Gastroesophageal sphincter (tissue), 3 donors: ENCODE measurements around the gene SHBG.

Experiments
- EP300 ChIP-seq: sonication (generic); formaldehyde crosslinking; IDR thresholded peaks from one replicate; pipeline ENCODE4 v1.6.1; 2017; ENCODE audit warnings: antibody characterized with exemption, mild to moderate bottlenecking
- POLR2A ChIP-seq, 2 donors: fragments of 450-650 bp; IDR thresholded peaks; one replicate each; pipeline ENCODE4 v1.6.1; 2017; ENCODE audit warnings: antibody characterized with exemption in 2 of 2, mild to moderate bottlenecking in 2 of 2, moderate library complexity in 1 of 2
- POLR2AphosphoS5 ChIP-seq: sonication (generic); formaldehyde crosslinking; IDR thresholded peaks from one replicate; pipeline ENCODE4 v1.6.1; 2017; ENCODE audit warnings: antibody characterized with exemption
- TF ChIP-seq, protein P1 (sequence below), 4 experiments: fragments of 200-600 bp in 2 of 4; fragments of 450-650 bp in 2 of 4; sonication (generic) in 1 of 4; IDR thresholded peaks; one replicate each; pipeline ENCODE4 v1.5.1; 2017 to 2019; ENCODE audit warnings: antibody characterized with exemption in 4 of 4, mild to moderate bottlenecking in 2 of 4, moderate library complexity in 2 of 4

- TF ChIP-seq POLR2AphosphoS5, result no peak
- TF ChIP-seq, protein P1, sequence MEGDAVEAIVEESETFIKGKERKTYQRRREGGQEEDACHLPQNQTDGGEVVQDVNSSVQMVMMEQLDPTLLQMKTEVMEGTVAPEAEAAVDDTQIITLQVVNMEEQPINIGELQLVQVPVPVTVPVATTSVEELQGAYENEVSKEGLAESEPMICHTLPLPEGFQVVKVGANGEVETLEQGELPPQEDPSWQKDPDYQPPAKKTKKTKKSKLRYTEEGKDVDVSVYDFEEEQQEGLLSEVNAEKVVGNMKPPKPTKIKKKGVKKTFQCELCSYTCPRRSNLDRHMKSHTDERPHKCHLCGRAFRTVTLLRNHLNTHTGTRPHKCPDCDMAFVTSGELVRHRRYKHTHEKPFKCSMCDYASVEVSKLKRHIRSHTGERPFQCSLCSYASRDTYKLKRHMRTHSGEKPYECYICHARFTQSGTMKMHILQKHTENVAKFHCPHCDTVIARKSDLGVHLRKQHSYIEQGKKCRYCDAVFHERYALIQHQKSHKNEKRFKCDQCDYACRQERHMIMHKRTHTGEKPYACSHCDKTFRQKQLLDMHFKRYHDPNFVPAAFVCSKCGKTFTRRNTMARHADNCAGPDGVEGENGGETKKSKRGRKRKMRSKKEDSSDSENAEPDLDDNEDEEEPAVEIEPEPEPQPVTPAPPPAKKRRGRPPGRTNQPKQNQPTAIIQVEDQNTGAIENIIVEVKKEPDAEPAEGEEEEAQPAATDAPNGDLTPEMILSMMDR (IDR thresholded peaks at IDR 0.05), result no peak
- TF ChIP-seq EP300, result no peak
- no peak for TF ChIP-seq POLR2A (IDR thresholded peaks at IDR 0.05)
Observed at GRCh38 chr17:7592422-7593021, 37.4 kb upstream of the SHBG start.
